Measurements from ENCODE around the gene PSMB3.
"Not testable (repeated sequence)": the region's sequence is repeated elsewhere in the genome, so short reads cannot be mapped to it uniquely, and the experiment has no call there.

GRCh38 chr17:38790148-38790707 is 37.7 kb downstream of the PSMB3 start:
- TF ChIP-seq CTCF, POLR2AphosphoS5, POLR2A (IDR thresholded peaks at IDR 0.05): not testable (repeated sequence)

Data from breast epithelium (tissue), 3 donors.